DND-41 (cell line): ENCODE results near the gene TSC22D4.

Source experiments
- ATAC-seq: fragments of 200-7000 bp; cut with Tn5 transposase; 3 replicates; pipeline ENCODE4 v1.9.1; 2021; ENCODE audit warnings: low read depth; ENCODE audit not compliant: insufficient read depth
- DNase-seq: peaks from one replicate; pipeline ENCODE4 v3.0.0-alpha.2; 2020
- H2AFZ ChIP-seq: 2 replicates; pipeline ENCODE4 v1.6.0; 2012; ENCODE audit warnings: low read depth, low read length
- H3K27ac ChIP-seq: 2 replicates; pipeline ENCODE4 v1.5.1; 2012; ENCODE audit warnings: low read length, inconsistent platforms
- H3K27me3 ChIP-seq: fragments of 200-600 bp; sonication (generic); 2 replicates; pipeline ENCODE4 v1.6.0; 2012; ENCODE audit warnings: low read length, mild to moderate bottlenecking, inconsistent platforms; ENCODE audit not compliant: insufficient read depth, poor library complexity
- H3K36me3 ChIP-seq: 2 replicates; pipeline ENCODE4 v1.5.1; 2012; ENCODE audit warnings: low read length, inconsistent platforms; ENCODE audit not compliant: insufficient read depth
- H3K4me1 ChIP-seq: 2 replicates; pipeline ENCODE4 v1.5.1; 2012; ENCODE audit warnings: mild to moderate bottlenecking, low read length; ENCODE audit not compliant: insufficient read depth
- H3K4me2 ChIP-seq: 2 replicates; pipeline ENCODE4 v1.6.0; 2012; ENCODE audit warnings: mild to moderate bottlenecking, moderate library complexity, low read length, inconsistent platforms; ENCODE audit not compliant: insufficient read depth
- H3K4me3 ChIP-seq, 2 experiments: fragments of 200-600 bp in 1 of 2; shearing (Covaris generic) in 1 of 2; 2 replicates each; pipeline ENCODE4 v1.5.1; 2012 to 2016; ENCODE audit warnings: inconsistent platforms in 2 of 2, low read length in 2 of 2, mild to moderate bottlenecking in 2 of 2, low read depth in 1 of 2, moderate library complexity in 1 of 2
- H3K79me2 ChIP-seq: 2 replicates; pipeline ENCODE4 v1.6.0; 2012; ENCODE audit warnings: low read length, inconsistent platforms; ENCODE audit not compliant: insufficient read depth
- H3K9ac ChIP-seq: 2 replicates; pipeline ENCODE4 v1.6.0; 2012; ENCODE audit warnings: low read depth, mild to moderate bottlenecking, inconsistent platforms, low read length, moderate library complexity
- H3K9me3 ChIP-seq: 2 replicates; pipeline ENCODE4 v1.5.1; 2012; ENCODE audit warnings: low read length, moderate library complexity, mild to moderate bottlenecking, inconsistent platforms; ENCODE audit not compliant: insufficient read depth, severe bottlenecking
- H4K20me1 ChIP-seq: 2 replicates; pipeline ENCODE4 v1.6.0; 2012; ENCODE audit warnings: low read length; ENCODE audit not compliant: insufficient read depth
- CTCF ChIP-seq: IDR thresholded peaks from 2 replicates; pipeline ENCODE4 v1.5.1; 2012; ENCODE audit warnings: borderline replicate concordance, low read length, moderate library complexity, mild to moderate bottlenecking; ENCODE audit not compliant: poor library complexity, severe bottlenecking; ENCODE audit errors: extremely low read depth
- EZH2 ChIP-seq: IDR thresholded peaks from 3 replicates; pipeline ENCODE4 v1.6.1; 2012; ENCODE audit warnings: borderline replicate concordance, low read depth, mild to moderate bottlenecking, moderate library complexity, low read length, inconsistent platforms; ENCODE audit not compliant: severe bottlenecking

Gene TSC22D4

DNA sequence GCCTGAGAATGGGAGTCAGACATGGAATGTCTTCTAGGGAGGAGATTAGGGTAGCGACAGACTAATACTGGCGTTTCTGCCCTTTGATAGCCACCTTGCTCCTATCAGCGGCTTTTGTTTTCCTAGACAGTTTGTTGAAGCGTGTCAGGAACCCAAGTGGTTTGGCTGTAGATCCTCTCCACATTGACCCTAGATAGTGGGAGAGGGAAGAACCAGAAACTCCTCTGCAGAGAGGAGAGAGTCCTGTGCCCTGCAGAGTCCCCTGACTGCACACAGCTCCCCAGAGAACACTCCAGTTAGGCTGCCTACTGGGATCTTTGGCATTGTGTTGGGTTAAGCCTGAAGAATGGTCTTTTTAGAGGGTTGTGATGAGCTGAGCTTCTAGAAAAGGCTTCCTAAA, 47.0 kb downstream of the TSC22D4 start:
- Histone ChIP-seq H3K79me2 (peaks cover 67% of the 10 kb centered on the region), H3K9ac (peak overlapping the region; percentile 98), H3K27ac (peak overlapping the region; percentile 100), H3K36me3 (peaks cover 58% of the 10 kb centered on the region), H3K4me3 (peak overlapping the region in 1 of 2 experiments; percentile 66; a peak in 2 of 4 replicates), H3K4me2 (peak overlapping the region; percentile 87), H2AFZ (no peak overlapping the region), H3K27me3 (no peaks in the 10 kb centered on the region), H3K9me3 (no peaks in the 10 kb centered on the region), H4K20me1 (peaks cover 47% of the 10 kb centered on the region), H3K4me1 (peaks cover 63% of the 10 kb centered on the region)
- TF ChIP-seq EZH2 = no peak
- TF ChIP-seq CTCF = no peak
- DNase-seq (no peak), ATAC-seq (no peak)

DNA sequence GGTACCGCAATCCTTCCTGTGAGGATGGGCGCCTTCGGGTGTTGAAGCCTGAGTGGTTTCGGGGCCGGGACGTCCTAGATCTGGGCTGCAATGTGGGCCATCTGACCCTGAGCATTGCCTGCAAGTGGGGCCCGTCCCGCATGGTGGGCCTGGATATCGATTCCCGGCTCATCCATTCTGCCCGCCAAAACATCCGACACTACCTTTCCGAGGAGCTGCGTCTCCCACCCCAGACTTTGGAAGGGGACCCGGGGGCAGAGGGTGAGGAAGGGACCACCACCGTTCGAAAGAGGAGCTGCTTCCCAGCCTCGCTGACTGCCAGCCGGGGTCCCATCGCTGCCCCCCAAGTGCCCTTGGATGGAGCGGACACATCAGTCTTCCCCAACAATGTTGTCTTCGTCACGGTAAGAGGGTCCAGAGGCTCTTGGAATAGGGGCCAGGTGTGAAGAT, 47.7 kb downstream of the TSC22D4 start:
- no peak for DNase-seq
- H3K9ac ChIP-seq = peak overlapping the region; percentile 98
- no peaks in the 10 kb centered on the region for H3K9me3 ChIP-seq
- H4K20me1 ChIP-seq = peaks cover 47% of the 10 kb centered on the region
- TF ChIP-seq CTCF (no peak), EZH2 (no peak)
- peaks cover 67% of the 10 kb centered on the region for H3K79me2 ChIP-seq
- peak overlapping the region; percentile 87 for H3K4me2 ChIP-seq
- no peaks in the 10 kb centered on the region for H3K27me3 ChIP-seq
- peaks cover 58% of the 10 kb centered on the region for H3K36me3 ChIP-seq
- peak overlapping the region in 1 of 2 experiments; percentile 66; a peak in 3 of 4 replicates for H3K4me3 ChIP-seq
- ATAC-seq = no peak
- no peak overlapping the region for H2AFZ ChIP-seq
- H3K27ac ChIP-seq = peak overlapping the region; percentile 100
- H3K4me1 ChIP-seq = peaks cover 58% of the 10 kb centered on the region

DNA sequence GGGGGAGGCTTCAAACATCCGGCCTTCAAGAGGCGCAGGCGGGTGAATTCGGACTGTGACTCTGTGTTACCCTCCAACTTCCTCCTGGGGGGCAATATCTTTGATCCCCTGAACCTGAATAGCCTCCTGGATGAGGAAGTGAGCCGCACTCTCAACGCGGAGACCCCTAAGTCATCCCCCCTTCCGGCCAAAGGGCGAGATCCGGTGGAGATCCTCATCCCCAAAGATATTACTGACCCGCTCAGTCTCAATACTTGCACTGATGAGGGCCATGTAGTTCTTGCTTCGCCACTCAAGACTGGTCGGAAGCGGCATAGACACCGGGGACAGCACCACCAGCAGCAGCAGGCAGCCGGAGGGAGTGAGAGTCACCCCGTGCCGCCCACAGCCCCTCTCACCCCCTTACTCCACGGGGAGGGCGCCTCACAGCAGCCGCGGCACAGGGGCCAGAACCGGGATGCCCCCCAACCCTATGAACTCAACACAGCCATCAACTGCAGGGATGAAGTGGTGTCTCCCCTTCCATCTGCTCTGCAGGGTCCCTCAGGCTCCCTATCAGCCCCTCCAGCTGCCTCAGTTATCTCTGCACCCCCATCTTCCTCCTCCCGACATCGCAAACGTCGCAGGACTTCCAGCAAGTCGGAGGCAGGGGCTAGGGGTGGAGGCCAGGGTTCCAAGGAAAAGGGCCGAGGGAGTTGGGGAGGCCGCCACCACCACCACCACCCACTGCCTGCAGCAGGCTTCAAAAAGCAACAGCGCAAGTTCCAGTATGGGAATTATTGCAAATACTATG, 48.3 kb downstream of the TSC22D4 start:
- no peak for TF ChIP-seq CTCF
- no peak for TF ChIP-seq EZH2
- ATAC-seq (no peak), DNase-seq (no peak)
- Histone ChIP-seq H2AFZ (no peak overlapping the region), H3K36me3 (peaks cover 54% of the 10 kb centered on the region), H3K27ac (peak overlapping the region; percentile 100), H4K20me1 (peaks cover 47% of the 10 kb centered on the region), H3K4me1 (peaks cover 58% of the 10 kb centered on the region), H3K79me2 (peaks cover 60% of the 10 kb centered on the region), H3K9me3 (no peaks in the 10 kb centered on the region), H3K9ac (peak overlapping the region; percentile 98), H3K4me3 (peak overlapping the region; percentile 66; a peak in 3 of 4 replicates), H3K27me3 (no peaks in the 10 kb centered on the region), H3K4me2 (peak overlapping the region; percentile 87)
